Central memory CD4-positive, alpha-beta T cell (primary cell): ENCODE measurements around the gene CD93.

Source experiments
- DNase-seq: peaks from one replicate; pipeline ENCODE4 v3.0.0; 2022

Gene CD93

GRCh38 chr20:23120936-23121750 lies 35.0 kb upstream of the CD93 start:
- no peak for DNase-seq

GRCh38 chr20:23120261-23120660 lies 34.1 kb upstream of the CD93 start:
- no peak for DNase-seq

- DNase-seq: no peak
Observed at GRCh38 chr20:23119456-23120216, 33.5 kb upstream of the CD93 start.

GRCh38 chr20:23118766-23119165 lies 32.6 kb upstream of the CD93 start:
- DNase-seq: no peak

GRCh38 chr20:23118144-23118543 lies 32.0 kb upstream of the CD93 start:
- DNase-seq: no peak

- DNase-seq: no peak
Observed at GRCh38 chr20:23117738-23118137, 31.6 kb upstream of the CD93 start.

GRCh38 chr20:23116311-23117089 lies 30.4 kb upstream of the CD93 start:
- no peak for DNase-seq

GRCh38 chr20:23115822-23116221 lies 29.7 kb upstream of the CD93 start:
- DNase-seq: no peak

- DNase-seq: no peak
Observed at GRCh38 chr20:23114448-23115082, 28.4 kb upstream of the CD93 start.

GRCh38 chr20:23114018-23114417 lies 27.9 kb upstream of the CD93 start:
- DNase-seq: no peak

- DNase-seq: no peak
Observed at GRCh38 chr20:23112595-23112994, 26.5 kb upstream of the CD93 start.

GRCh38 chr20:23111944-23112342 lies 25.8 kb upstream of the CD93 start:
- DNase-seq: no peak

GRCh38 chr20:23111307-23111943 lies 25.3 kb upstream of the CD93 start:
- DNase-seq: no peak

GRCh38 chr20:23108871-23109270 lies 22.7 kb upstream of the CD93 start:
- no peak for DNase-seq

GRCh38 chr20:23107466-23107865 lies 21.3 kb upstream of the CD93 start:
- DNase-seq: no peak

- DNase-seq: no peak
Observed at GRCh38 chr20:23106271-23106851, 20.2 kb upstream of the CD93 start.

- no peak for DNase-seq
Observed at GRCh38 chr20:23105193-23105592, 19.1 kb upstream of the CD93 start.

GRCh38 chr20:23103284-23104018 lies 17.3 kb upstream of the CD93 start:
- no peak for DNase-seq

GRCh38 chr20:23101696-23102406 lies 15.7 kb upstream of the CD93 start:
- DNase-seq: no peak

- DNase-seq: no peak
Observed at GRCh38 chr20:23100720-23101107, 14.6 kb upstream of the CD93 start.
